Stimulated activated CD4-positive, alpha-beta T cell treated with anti-CD3 and anti-CD28 coated beads, Interleukin-12 subunit alpha, Interleukin-12 subunit beta, amount 100 ng/mL, for 4 hours (primary cell): ENCODE measurements around the gene BMAL1.

Source experiments
- DNase-seq: peaks from one replicate; pipeline ENCODE4 v3.0.0-alpha.2; 2020

BMAL1 gene

DNA sequence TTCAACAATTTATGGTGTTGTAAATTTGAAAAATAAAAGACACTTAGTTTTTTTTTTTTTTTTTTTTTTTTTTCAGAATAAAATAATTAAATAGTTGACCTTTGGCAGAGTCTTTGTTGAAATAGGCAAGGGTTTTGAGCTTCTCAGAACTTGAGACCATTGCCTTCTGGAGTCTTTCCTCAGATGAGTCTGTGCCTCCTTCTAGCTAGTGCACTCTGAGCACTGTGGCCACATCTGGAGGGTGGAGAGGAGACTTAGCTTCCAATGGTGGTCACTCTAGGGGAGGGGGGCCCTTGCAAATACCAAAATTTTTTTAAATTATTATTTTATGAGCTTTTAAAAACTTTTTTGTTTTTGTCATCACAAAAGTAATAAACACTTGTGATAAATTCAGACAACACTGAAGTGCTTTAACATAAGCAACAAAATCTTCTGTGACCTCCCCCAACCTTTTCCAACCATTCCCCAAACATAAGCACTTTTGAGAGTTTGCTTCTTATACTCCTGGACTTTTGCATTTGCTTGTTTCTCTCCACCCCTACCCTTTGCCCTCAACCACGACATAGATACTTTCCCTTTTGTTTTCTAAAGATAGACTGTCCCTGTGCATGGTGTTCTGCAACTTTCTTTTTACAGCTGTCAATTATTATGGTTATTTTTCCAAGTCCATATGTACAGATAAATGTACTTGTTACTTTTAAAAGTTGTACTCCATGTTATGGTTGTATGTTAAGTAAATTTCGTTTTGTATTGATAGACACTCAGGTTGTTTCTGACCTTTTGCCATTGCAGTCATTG lies 41.1 kb downstream of the BMAL1 start:
- DNase-seq = no peak

GRCh38 chr11:13320688-13321087 lies 43.1 kb downstream of the BMAL1 start:
- no peak for DNase-seq

DNA sequence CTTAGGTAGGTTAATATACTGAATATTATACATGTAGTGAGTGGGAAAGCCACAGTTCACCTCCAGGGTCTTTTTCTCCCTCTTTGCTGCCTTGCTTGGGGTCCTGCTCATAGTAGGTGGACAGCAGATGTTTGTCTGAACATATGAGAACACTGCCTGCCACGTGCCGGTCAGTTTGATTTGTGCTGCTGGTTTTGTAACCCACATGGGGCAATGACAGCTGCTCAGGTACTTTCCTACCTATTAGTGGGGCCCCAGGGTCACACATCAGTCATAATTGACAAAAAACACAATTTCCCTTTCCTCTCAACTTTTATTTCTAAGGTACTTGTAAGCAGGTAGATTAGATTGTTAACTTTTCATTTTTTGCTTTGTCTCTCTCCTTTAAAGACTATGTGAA lies 43.8 kb downstream of the BMAL1 start:
- DNase-seq = no peak

GRCh38 chr11:13324141-13324540 lies 46.6 kb downstream of the BMAL1 start:
- no peak for DNase-seq

DNA sequence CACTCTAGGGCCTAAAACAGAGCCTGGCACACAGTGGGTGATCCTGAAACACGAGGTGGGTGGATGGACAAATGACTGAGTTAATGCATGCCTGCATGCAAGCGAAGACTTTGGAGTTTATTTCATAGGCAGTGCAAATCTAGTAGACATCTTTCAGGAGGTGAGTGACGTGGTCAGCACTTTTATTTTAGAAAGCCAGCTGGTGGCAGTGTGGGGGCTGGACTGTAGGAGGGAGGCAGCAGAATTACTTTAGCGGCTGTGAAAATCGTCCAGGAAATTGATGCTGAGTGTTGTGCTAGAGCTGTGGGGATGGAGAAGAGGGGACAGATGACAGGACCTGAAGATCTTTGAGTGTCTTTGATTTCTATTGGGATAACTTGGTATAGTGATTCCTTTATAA lies 47.1 kb downstream of the BMAL1 start:
- DNase-seq = no peak

DNA sequence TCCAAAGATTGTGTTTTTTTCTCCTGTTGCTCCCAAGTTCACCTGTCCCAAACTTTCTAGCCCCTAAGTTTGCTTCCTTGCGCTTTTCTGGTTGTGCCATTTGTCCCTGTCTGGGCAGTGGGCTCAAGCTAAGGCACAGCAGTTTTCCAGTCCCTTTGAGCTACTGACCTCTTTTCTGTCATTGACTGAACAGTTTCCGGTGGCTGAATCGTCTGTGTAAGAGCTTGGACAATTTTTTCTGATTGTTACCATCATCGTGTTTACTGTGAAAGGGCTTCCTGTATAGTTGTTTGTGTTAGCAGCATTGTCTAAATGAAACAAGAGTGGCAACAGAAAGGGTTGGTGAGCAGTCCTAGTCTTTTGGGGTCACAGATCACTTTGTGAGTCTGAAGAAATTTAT lies 49.8 kb downstream of the BMAL1 start:
- DNase-seq = no peak

- DNase-seq = no peak
Measured at GRCh38 chr11:13328286-13328685, 50.7 kb downstream of the BMAL1 start.

DNA sequence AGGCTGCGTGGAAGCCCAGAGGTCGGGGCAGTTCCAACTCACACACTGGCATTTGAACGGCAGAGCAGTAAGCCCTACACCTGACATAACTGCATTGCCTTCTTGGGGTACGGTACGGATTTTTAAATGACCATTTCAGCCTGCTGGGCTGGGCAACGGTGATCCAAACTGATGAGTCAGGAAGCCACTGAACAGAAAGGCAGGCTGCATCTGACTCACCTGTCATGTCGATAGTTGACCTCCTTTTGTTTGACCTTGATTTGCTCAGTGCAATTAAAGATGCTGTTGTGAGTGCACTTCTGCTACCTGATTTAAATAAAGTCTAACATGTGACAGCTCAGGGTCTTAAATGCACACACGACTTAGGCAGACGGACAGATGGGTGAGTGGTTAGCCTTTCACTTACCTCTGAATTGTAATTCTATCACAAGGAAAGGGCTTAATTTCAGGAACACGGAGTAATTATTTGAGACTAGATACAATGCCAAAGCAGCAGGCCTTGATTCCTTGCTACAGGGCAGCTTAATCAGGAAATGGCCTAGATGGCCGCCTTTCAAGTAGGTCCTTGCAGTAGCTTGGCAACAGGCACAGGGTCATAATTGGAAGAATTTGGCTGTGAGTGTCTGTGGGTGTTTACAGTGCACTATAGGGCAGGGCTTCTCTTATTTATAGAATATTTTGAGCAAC lies 52.2 kb downstream of the BMAL1 start:
- no peak for DNase-seq

DNA sequence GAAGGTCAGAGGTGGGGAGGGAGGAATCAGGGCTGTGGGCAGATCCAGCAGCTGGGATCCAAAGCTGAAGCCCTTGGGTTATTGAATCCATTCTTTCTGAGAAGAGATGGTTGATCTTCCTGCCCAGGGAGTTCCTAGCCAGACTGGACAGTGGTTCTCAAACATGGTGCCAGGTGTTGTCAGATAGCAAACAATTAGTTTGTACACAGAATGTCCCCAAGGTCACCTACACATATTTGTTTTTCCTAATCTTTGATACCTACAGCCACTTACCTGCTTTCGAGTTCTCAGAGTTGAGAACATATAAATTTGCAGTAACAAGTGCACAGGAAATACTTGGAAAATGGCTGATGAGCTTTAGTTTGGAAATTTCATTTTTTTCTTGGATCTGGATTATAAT lies 54.5 kb downstream of the BMAL1 start:
- DNase-seq = no peak

GRCh38 chr11:13333456-13333957 lies 55.9 kb downstream of the BMAL1 start:
- no peak for DNase-seq

GRCh38 chr11:13334034-13334786 lies 56.6 kb downstream of the BMAL1 start:
- DNase-seq = no peak

DNA sequence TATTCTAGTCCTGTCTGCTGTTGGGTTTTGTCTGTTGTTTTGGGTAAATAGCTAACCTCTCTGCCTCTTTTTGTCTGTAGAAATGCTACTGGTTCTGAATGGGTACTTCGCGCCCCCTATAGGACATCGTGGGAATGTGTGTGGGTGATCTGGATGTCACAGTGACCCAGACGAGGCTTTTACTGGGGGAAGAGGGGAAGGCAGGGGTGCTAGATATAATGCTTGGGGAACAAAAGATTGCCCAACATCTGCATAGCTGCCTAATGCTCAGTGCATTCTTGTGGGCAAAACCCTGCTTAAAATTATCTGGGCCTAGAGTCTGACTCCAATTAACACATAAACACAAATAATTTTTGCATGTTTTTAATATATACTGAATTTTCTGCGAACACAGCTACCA lies 57.7 kb downstream of the BMAL1 start:
- peak; percentile 59 for DNase-seq

- no peak for DNase-seq
Measured at GRCh38 chr11:13336246-13336878, 58.8 kb downstream of the BMAL1 start.

DNA sequence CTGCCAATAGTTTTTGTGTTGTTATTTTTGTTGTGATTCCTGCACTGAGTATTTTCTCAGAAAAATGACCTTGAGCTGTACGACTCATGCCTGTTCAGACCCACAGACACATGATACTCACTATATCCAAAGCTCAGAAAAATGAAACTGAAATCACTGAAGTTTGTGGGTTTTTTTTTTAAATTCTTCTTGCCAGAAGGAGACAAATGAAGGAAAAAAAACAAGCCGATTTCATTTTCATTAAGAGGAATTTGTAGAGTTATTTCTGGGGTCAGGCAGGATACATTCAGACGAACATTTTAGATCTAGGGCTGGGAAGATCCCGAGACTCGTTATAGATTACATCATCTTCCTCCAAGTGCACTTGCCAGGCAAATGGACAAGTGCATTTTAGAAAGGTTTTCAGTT lies 60.4 kb downstream of the BMAL1 start:
- DNase-seq = no peak

DNA sequence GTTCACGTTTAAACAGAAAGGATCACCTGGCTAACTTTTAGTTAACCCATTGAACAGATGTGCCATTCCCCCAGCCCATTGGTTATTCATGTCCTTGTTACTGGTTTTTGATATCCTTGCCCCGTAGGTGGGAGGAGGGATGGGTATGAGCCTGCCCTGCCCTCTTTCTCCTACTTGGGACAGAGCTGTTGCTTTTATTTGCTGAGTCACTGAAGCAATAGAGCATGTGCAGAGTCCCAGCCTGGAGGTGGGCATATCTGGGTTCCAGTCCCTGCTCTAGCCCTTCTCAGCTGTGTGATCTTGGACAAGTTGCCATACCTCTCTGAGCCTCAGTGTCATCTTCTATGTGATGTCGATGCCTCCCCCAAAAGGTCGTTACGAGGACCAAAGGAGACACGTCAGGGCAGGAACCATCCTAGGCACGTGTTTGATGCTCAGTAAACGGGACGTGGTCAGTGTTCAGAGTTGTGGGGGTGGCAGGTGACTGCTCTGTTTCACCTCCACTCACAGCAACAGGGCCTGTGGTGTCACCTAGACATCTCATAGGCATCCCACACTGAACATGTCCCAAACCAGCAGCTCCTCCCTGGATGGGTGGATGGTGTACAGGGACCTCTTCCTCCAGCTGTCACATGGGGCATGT lies 61.0 kb downstream of the BMAL1 start:
- no peak for DNase-seq

DNA sequence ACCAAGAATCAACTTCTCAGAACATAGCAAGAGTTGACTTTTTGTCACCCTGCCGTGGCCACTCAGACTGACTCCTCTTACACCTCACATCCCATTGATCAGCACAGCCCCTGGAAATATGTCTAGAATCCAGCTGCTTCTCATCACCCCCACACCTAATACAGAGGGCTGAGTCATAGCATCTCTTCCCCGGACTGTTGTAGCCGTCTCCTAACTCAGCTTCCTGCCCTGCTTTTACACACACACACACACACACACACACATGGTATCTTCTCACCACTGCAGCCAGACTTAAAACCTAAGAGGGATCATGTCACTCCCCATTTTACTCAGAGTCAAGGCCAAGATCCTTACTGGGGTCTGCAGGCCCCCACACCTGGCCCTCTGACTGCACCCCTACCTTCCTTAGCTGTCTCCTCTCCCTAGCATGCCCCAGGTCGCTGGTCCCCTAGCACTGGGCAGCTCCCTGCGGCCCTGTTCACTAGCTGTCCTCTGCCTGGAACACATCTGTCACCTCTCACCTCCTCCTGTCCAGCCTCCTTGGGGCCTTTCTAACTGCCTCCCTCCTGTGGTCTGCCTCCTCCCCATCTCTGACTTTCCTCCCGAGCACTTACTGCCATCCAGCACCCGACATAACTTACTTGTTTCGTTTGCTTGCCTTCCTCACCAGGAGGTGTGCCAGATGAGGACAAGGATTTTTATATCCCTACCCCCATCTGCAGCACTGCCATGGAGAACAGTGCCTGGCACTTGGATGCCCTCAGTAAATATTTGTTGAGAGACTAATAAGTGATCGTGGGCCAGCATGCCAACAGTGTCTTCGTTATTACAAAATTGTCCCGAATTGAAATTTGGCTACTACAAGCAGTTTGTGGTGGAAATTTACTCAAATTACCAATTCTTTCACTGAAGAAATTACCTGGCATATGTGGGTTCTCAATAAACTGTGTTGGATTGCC lies 61.9 kb downstream of the BMAL1 start:
- no peak for DNase-seq

- DNase-seq = no peak
Measured at GRCh38 chr11:13341026-13341425, 63.4 kb downstream of the BMAL1 start.

GRCh38 chr11:13343067-13343466 lies 65.5 kb downstream of the BMAL1 start:
- DNase-seq = no peak

DNA sequence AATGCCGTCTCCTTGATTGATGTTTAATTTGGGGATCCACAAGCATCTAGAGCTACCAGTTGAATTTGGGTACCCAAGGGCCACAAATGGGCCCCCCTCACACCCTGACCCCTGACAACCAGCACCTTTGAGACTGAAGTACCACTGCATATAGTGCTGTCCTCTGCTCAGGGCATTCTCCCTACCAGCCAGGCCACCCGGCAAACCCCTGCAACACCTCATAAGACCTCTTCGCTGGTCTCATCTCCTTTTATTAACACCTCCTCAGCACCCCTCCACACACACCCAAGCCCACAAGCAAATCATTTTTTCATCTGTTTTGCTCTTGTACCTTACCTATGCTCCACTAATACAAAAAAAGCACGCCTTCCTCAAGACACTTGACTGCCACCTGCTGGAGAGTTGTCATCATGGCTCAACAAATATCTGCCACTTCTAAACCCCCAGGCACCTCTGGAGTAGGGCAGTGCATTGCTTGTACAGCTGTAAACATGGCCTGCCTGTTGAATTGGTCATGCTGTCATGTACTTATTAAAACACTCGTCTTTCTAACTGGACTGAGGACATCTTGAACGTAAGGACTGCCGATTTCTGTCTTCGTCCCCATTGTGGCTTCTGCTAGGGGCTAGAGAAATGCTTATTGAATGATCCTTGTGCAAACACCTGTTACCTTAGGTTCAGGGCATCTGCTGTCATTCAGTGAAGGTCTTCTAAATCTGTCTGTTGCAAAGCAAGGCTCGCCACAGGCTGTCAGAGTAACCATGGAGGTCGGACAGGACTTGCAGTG lies 66.5 kb downstream of the BMAL1 start:
- peak; percentile 65 for DNase-seq

DNA sequence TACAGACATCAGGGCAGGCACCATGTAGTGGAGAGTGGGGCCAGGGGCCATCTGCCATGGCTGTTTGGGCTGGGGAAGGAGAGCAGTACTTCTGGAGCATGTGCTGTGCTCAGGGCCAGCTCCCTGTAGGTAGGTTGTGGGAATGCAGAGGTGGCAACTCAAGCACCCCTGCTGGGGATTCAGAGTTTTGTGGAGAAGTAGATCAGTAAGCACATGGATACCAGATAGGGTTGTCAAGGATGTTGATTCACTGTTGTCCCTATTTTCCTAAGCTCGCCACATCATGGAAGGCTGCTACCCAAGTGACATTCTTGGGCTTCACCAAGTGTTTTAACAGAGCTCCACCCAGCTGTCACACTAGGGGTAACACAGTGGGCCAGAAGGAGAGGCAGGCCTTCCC lies 67.2 kb downstream of the BMAL1 start:
- no peak for DNase-seq

DNA sequence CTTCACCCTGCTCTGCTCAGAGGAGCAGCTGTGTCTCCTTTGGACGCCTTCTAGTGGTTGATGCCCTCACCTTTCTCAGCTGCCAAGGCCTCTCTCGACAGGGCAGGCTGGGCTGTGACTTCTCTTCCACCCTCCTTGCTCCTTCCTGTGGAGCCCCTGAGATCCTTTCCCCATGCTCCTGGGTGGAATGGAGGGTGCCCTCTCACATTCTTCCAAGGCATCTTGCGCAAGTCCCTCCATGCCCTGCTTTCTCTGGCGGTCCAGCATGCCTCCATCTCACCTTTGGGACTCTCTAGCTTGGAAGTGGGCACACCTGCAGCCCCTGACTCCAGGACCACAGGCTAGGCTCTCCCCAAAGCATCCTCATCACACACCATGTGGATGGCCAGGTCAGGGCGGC lies 68.9 kb downstream of the BMAL1 start:
- DNase-seq = no peak
